ENCODE measurements around the gene STARD4. TPM values are rescaled to one million over a fixed set of nuclear protein-coding genes. Genes with fewer than 3 reads are reported as not detected.

The STARD4 gene
- total RNA-seq, 1 donor from 2014 or later, result 18.1 TPM

GRCh38 chr5:111520908-111521307, 8.6 kb upstream of the STARD4 start:
- no peak for DNase-seq

DNA sequence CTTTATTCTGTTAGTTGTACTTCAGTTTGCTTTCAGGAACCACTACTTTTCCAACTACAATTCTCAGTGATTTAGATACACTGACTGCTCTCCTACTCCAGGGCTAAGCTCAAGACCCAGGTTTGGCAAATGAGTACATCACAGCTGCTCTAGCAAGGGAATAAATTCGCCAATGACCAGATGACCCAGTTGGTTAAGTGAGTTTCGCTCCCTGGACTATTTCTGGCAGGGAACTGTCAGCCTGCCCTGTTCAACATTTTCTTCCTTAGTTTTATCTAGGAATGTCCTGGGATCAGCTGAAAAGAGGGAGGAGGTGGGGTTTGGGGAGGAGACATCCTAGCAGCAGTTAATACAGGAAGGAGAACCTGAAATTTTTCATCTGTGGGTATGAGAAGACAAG, 6.4 kb upstream of the STARD4 start:
- no peak for DNase-seq

DNA sequence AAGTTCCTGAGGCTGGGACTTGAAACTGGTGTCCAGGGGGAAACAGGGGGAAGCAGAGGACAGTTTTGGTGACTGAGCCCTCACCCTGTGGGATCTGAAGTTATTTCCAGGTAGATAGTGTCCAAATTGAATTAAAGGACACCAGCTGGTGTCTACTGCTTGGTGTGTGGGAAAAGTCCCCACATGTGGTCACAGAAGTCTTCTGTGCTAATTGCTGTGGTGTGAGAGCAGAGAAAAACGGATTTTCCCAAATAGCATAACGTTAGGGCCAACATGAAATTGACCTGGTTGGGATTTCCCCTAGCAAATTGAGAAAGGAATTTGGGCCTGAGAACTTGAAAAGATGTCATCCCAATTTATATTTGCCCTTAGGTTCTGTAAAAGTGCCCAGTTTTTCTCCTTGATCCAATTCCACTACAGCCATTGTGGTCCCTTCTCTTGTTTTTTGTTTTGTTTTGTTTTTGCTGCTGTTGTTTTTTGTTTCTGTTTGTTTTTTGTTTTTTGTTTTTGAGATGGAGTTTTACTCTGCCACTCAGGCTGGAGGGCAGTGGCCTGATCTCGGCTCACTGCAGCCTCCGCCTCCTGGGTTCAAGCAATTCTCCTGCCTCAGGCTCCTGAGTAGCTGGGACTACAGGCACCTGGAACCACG, 5.6 kb upstream of the STARD4 start:
- no peak for DNase-seq

GRCh38 chr5:111514087-111514486, 1.8 kb upstream of the STARD4 start:
- DNase-seq, result peak; percentile 22

DNA sequence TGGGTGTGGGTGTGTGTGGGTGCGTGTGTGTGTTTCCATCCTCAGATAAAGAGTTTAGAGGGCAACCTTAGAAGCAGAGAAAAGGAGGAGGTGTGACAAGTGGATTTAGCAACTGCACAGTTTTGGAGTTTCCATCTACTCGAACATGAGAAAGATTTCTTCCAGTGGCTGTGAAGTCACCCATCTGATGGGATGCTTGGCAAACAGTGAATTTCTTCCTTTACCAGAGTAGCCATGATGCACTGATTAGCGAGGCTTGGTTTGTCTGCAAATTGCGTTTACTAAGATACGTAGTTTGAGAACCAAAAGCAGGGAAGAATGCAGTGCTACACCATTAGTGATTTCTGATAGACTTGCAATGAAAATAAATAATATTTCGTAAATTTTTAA, 791 bp upstream of the STARD4 start:
- no peak for DNase-seq

GRCh38 chr5:111511831-111512374, 432 bp downstream of the STARD4 start:
- no peak for DNase-seq

DNA sequence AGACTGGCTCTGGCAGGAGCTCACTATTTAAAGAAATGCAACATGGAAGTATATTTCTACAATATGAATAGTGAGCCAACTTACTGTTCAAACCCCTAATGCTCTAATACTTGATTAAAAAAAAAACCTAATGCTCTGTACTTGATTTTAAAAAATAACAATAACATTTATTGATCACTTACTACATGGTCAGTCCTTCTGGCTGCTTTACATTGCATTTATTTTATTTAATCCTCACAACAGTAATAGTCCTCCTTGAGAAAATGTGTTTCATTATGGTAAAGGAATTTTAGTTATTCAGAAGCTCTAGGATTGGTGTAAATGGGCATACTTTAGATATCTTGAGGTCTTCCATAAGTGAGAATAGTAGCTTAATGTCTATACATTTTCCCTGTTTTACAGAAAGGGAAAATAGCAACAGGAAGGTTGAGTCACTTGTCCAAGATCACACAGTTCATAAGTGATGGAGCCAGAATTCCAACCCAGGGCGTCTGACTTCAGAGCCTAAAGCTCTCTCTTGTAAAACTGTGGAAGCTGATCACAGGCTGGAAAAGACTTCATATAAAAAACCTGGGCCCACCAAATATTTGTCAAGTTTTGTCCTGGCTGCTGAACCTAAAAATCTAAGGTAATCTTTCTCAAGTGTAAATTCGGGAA, 1.0 kb downstream of the STARD4 start:
- no peak for DNase-seq

DNA sequence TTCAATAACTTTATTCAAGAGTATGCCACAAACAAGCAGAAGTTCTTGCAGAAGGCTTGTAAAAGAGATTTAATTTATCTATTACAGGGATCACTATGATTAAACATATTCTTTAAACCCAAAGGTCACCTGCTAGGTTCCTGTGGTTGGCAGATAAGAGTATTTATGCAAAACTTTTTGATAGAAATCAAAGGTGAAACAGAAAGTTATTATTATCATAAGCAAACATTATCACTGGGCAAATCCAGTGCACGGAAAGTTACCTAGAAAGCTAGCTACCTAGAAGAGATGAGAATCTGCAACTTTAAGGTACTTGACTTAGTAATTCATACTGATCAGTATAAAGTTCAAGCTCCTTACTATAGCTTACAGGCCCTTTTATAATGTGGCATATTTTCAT, 3.2 kb downstream of the STARD4 start:
- no peak for DNase-seq

GRCh38 chr5:111507276-111507675, 5.1 kb downstream of the STARD4 start:
- no peak for DNase-seq

DNA sequence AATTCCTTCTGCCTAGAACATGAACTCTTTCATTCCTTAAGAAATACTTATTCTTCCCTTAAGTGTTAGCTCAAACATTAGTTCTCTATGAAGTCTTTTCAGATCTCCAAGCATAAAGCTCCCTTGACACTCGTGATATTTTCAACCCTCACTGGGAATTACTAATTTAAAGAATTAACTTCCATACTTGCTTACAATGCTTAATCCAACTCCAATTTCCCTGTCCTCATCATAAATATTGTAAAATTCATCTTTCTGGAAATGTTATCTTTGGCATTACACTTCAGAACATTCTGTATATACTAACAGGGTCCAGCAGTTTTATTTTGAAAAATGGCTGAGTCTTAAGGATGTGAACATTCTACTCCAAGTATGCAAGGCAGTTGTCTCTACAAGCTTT, 7.2 kb downstream of the STARD4 start:
- DNase-seq, result no peak

DNA sequence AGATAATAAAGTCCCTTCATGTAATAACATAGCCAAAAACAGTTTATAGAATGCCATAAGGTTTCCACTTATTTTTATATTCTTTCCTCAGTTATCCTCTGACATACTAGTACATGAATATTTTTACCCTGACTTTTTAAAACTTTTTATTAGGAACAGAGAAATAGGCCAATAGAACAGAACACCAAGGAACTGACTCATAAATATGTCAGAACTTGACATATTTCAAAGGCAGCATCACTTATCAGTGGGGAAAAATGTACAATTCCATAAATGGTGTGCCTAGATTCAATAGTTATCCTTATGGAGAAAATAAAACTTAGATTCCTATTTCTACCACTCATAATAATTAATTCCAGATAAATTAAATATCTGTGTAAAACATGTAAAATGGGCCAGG, 9.4 kb downstream of the STARD4 start:
- no peak for DNase-seq

GRCh38 chr5:111498346-111498745, 14.0 kb downstream of the STARD4 start:
- no peak for DNase-seq

- no peak for DNase-seq
Observed at GRCh38 chr5:111495159-111495558, 17.2 kb downstream of the STARD4 start.

GRCh38 chr5:111494355-111494999, 17.9 kb downstream of the STARD4 start:
- no peak for DNase-seq

- no peak for DNase-seq
Observed at GRCh38 chr5:111493031-111493430, 19.3 kb downstream of the STARD4 start.

DNA sequence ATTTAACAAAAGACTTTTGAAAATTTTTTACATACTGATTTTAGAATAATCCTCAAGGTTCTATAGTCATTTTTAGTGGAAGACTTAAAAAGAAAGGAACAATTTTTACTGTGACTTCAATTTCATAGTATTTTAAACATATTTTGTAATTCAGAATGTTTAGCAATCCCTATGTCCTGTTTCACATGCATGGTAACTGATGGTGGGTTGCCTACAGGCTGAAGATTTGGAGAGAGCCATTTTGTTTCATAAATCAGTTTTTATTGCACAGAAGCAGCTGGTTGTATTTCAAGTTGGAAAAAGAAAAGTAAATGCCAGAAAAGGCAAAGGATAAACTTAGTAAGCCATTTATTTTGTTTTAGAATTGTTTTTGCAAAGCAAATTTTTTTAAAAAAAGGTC, 24.0 kb downstream of the STARD4 start:
- DNase-seq, result no peak

DNA sequence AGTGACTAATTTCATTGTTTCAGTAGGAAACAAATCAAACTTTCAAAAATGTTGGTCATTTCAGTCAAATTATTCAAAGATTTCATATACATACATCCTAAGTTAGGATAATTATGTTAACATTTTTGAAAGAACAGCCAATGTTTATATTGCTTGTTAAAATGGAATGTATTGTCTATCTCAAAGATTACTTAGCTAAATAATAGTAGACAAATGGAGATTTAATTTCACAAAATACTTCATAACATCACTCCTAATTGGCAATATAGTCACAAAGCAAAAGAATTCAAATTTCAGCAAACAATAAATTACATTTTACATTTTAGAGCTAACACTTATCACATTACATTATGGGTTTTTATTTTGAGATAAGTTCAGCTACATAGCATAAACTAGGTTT, 25.4 kb downstream of the STARD4 start:
- DNase-seq, result no peak

DNA sequence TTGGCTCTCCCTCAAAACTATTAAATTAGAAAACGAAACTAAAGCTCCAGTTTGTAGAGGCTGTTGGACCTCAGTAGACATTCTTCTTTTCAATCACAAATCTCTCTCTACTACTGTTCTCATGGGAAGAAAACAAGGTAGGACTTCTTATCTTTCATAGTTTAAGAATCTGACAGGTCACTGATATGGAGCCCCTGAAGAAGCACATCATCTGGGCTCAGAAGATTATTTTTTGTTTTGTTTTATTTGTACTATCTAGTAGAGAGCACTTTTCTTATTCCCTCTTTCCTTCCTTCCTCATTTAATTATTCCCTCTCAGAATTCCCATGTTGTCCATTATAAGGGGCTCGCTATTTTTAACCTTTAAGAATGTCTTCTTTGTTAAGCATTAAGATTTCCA, 26.3 kb downstream of the STARD4 start:
- DNase-seq, result no peak

- DNase-seq, result no peak
Observed at GRCh38 chr5:111480346-111480745, 32.0 kb downstream of the STARD4 start.

GRCh38 chr5:111478898-111479297, 33.4 kb downstream of the STARD4 start:
- DNase-seq, result no peak

DNA sequence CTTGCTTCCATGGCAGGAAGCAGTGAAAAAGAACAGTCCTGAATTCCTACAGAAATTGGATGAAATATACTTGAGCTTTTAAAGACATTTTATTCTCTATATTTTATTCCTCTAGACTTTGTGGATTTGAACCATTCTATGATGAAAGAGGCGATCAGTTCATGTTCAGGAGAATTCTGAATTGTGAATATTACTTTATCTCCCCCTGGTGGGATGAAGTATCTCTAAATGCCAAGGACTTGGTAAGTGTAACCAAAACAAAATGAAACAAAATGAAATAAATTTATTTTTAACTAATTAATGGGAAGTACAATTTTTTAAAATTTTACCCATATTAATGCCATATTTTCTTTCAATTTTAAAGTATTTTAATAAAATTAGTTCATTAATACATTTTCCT, 34.1 kb downstream of the STARD4 start:
- no peak for DNase-seq

DNA sequence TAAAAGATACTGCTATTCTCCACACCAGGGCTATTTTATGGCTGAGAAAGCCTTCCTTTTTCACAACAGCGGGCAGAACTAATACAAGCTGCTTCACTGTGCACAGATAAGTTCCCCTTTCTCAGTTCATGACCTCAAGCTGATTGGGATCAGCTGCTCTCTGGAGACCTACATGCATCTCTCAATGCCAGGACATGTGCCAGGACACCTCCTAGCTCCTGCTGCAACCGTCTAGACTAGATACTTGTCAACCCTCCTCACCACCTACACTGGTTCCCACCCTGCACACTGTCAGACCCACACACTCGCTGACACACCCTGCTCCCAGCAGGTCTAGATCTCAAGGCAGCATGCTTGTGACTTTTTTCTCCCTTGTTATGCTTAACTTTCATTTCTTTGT, 39.8 kb downstream of the STARD4 start:
- no peak for DNase-seq

GRCh38 chr5:111472096-111472495, 40.2 kb downstream of the STARD4 start:
- no peak for DNase-seq

GRCh38 chr5:111469903-111470302, 42.4 kb downstream of the STARD4 start:
- DNase-seq, result no peak

All from skin of body (tissue), 2 donors.